Measurements from ENCODE around the gene KRT3. TPM values are rescaled to one million over a fixed set of nuclear protein-coding genes. Genes with fewer than 3 reads are reported as not detected.

Gene KRT3
- total and polyA plus RNA-seq, 9 of the 15 experiments (the other 6 are each of a cell fraction or from before 2014, with no cell fraction given): not detected

DNA sequence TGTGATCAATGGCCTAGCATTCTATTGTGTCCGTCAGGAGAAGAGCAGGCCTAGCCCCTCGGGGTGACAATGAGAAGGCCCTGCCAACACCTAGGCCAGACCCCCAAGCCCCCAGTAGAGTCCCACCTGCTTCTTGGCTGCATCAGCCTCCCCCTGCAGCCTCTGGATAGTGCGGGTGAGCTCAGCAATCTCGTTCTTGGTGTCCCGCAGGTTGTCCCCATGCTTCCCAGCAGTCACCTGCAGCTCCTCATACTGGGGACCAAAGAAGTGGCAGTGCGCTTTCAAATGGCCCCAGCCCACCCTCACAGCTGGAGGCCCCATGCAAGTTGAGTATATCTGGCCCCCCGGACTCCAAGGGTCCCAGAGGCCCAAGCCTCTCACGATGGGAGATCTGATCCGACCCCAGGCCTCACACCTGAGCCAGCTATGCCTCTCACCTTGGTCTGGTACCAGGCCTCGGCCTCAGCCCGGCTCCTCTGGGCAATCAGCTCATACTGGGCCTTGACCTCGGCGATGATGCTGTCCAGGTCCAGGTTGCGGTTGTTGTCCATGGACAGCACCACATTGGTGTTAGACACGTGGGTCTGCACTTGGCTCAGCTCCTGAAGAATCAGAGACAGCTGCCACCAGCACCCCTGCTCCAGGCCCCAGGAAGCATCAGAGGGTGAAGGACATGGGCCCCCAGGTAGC is 28.0 kb upstream of the KRT3 start:
- Histone ChIP-seq H3K36me3 (ENCODE audit: control insufficient read depth, insufficient read depth, low read length) (no peaks in the 10 kb centered on the region), H3K27ac (ENCODE audit: extremely low read depth, low read depth, low read length) (no peak overlapping the region), H3K27me3 (ENCODE audit: control insufficient read depth in 2 of 2, insufficient read depth in 2 of 2, low read length in 2 of 2) (peaks cover 28 to 74% of the 10 kb centered on the region in 2 experiments; a peak in 4 of 5 replicates), H3K4me1 (replicated peaks in 1 of 2; ENCODE audit: control insufficient read depth in 2 of 2, insufficient read depth in 2 of 2, low read length in 2 of 2) (no peaks in the 10 kb centered on the region; a peak in 1 of 5 replicates), H4K20me1 (replicated peaks; ENCODE audit: control insufficient read depth, insufficient read depth, low read length) (no peaks in the 10 kb centered on the region; the same call in 1 of the 2 replicates), H3K4me2 (ENCODE audit: insufficient read depth, low read length) (no peak overlapping the region), H3K9me3 (replicated peaks; ENCODE audit: control insufficient read depth, insufficient read depth, low read depth, low read length) (no peaks in the 10 kb centered on the region), H3K79me2 (ENCODE audit: control insufficient read depth, insufficient read depth, low read length) (no peaks in the 10 kb centered on the region), H3K9ac (ENCODE audit: insufficient read depth in 1 of 2, low read depth in 2 of 2, low read length in 2 of 2) (0 out of 4 replicates have a peak overlapping the region, but pooled peaks of 1 of the 2 experiments have one; percentile 15), H3K4me3 (no peak overlapping the region), H3K9me1 (ENCODE audit: control insufficient read depth, insufficient read depth, low read length) (no peaks in the 10 kb centered on the region), H2AFZ (ENCODE audit: low read depth, low read length) (no peak overlapping the region)
- ChIA-PET POLR2A (interaction anchor here (0.6 to 1.3 kb wide), 3 partner anchors 8 to 42 kb away, joined by 3 read pairs; no protein-coding TSS in a partner anchor), CTCF (ENCODE audit: low intra/inter-chr PET ratio) (no interaction called here)
- no peak for FAIRE-seq
- in situ Hi-C loops (cut with MboI) (no loop called here), intact Hi-C loops (cut with micrococcal nuclease) (no loop called here)
- TF ChIP-seq SRF (CRISPR knock-in tag; IDR thresholded peaks at IDR 0.05) (no peak), OTX1 (CRISPR knock-in tag; IDR thresholded peaks at IDR 0.05) (no peak), ZFP30 (CRISPR knock-in tag; IDR thresholded peaks at IDR 0.05; ENCODE audit: borderline replicate concordance) (no peak), RBBP5 (IDR thresholded peaks at IDR 0.05; ENCODE audit: borderline replicate concordance, insufficient read depth, low read length, poor library complexity, severe bottlenecking) (no peak), U2AF1 (optimal IDR thresholded peaks at IDR 0.05; ENCODE audit: low read depth, low read length) (no peak), KLF13 (tag; IDR thresholded peaks at IDR 0.05; ENCODE audit: borderline replicate concordance, low read depth) (no peak), ETV6 (IDR thresholded peaks at IDR 0.05; ENCODE audit: borderline replicate concordance in 1 of 2, low read depth in 2 of 2, low read length in 1 of 2) (no peak), ETV6 (CRISPR knock-in tag; IDR thresholded peaks at IDR 0.05; ENCODE audit: borderline replicate concordance) (no peak), FOXP1 (CRISPR knock-in tag; IDR thresholded peaks at IDR 0.05) (no peak), ZNF717 (CRISPR knock-in tag; IDR thresholded peaks at IDR 0.05) (no peak), POLR2AphosphoS5 (IDR thresholded peaks at IDR 0.05; ENCODE audit: control insufficient read depth, insufficient read depth, low read depth, low read length) (no peak), NFIC (IDR thresholded peaks at IDR 0.05) (no peak)
- WGBS (ENCODE audit: insufficient coverage, low coverage, missing lambda C conversion rate): 3% methylated on average over 14 of the region's 15 CpGs
- no TSS peak for BruUV-seq (replicated peaks)
- no peak for DNase-seq (ENCODE audit: extremely low read depth in 1 of 4, low spot score in 3 of 4)
- ATAC-seq: no peak
